AG09309 (cell line): Measurements from ENCODE around the gene TP53BP2.
A peak's percentile ranks its signal among the peaks of the same experiment; 100 is the strongest.

Source experiments
- DNase-seq: peaks from one replicate; pipeline ENCODE4 v3.0.0-alpha.2; 2010; ENCODE audit warnings: low read depth
- H3K4me3 ChIP-seq: 2 replicates; pipeline ENCODE4 v1.5.1; 2011; ENCODE audit warnings: mild to moderate bottlenecking, low read depth, low read length, moderate library complexity; ENCODE audit not compliant: control insufficient read depth
- TF ChIP-seq, protein P1 (sequence below): IDR thresholded peaks from 2 replicates; pipeline ENCODE4 v1.5.1; 2011; ENCODE audit warnings: mild to moderate bottlenecking, low read depth, low read length, inconsistent platforms; ENCODE audit not compliant: insufficient read depth, control insufficient read depth; ENCODE audit errors: missing control alignments

The TP53BP2 gene

DNA sequence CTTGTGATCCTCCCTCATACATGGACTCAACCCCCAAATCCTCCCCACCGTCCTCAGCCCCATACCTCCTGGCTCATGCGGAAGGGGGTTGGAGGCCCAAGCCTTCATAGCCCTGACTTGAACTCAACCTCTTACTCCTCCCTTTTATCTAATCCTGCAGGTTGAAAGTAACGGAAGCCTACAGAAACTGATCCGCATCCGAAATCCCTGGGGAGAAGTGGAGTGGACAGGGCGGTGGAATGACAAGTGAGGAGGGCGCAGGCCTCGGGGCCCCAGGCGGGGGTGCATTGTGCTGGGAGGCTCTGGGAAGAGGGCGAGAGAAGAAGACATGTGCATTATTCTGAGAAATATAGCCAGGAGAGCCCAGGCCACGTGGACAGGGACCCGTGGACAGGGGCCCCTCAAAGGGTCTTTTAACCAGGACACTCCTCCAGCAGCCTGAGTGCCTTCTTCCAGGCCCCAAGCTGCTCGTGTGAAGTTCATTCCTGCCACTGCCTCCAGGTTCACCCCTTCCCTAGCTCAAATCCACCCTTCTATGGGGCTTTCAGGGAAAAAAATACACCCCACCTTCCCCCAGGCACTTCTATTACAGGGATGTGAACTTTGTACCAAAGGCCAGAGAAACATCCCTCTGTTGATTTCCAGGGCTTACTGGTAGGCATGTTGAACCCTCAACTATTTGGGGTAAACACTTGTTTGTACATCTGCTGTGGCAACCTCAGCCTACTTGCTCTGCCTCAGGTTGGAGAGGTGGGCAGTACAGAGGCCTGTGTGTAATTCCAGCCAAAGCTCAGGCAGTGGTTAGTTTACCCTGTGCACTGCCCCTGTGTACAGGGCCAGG is 94.8 kb downstream of the TP53BP2 start:
- no peak for DNase-seq
- H3K4me3 ChIP-seq: no peak overlapping the region
- TF ChIP-seq, protein P1, sequence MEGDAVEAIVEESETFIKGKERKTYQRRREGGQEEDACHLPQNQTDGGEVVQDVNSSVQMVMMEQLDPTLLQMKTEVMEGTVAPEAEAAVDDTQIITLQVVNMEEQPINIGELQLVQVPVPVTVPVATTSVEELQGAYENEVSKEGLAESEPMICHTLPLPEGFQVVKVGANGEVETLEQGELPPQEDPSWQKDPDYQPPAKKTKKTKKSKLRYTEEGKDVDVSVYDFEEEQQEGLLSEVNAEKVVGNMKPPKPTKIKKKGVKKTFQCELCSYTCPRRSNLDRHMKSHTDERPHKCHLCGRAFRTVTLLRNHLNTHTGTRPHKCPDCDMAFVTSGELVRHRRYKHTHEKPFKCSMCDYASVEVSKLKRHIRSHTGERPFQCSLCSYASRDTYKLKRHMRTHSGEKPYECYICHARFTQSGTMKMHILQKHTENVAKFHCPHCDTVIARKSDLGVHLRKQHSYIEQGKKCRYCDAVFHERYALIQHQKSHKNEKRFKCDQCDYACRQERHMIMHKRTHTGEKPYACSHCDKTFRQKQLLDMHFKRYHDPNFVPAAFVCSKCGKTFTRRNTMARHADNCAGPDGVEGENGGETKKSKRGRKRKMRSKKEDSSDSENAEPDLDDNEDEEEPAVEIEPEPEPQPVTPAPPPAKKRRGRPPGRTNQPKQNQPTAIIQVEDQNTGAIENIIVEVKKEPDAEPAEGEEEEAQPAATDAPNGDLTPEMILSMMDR: no peak

DNA sequence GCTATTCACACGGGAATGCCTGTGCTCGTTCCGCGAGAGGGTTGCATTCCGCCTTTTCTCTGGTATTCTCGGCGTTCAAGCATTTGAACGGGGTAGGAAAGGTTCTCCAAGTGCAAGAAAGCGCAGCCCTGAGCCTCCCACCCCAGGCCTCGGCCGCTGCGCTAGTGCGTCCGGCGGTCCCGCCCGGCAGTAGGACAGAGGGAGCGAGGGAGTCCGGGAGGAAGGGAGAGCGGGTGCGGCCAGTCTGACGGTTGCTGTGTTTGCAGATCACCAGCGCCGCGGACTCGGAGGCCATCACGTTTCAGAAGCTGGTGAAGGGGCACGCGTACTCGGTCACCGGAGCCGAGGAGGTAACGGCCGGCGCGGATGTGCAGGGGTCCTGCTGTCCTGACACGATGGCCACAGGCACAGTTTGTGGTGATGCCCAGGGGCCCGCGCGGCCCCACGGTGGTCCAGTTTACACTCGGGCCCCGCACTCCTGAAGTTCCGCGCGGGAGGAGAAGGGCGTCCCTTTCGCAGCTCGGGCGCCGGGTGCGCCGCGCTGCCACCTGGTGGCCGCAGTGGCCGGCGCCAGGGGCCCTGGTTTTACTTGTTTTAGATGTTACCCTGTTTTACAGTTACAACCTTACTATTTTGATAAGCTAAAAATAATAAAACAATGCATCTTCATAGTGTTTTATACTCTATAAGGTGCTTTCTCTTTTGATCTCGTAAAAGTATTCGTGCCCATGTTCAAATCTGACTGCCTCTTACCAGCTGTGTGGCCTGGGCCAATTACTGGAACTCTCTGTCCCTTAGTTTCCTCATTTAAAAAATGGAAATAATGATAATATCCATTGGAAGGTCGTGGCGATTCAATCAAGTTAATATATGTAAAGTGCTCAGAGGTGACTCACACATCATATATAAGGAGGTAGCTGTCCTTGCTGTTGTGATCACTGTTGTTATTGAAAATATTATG is 96.7 kb downstream of the TP53BP2 start:
- peak overlapping the region; percentile 4; the same call in 1 of the 2 replicates for H3K4me3 ChIP-seq
- no peak for DNase-seq
- TF ChIP-seq, protein P1: peak; percentile 74

DNA sequence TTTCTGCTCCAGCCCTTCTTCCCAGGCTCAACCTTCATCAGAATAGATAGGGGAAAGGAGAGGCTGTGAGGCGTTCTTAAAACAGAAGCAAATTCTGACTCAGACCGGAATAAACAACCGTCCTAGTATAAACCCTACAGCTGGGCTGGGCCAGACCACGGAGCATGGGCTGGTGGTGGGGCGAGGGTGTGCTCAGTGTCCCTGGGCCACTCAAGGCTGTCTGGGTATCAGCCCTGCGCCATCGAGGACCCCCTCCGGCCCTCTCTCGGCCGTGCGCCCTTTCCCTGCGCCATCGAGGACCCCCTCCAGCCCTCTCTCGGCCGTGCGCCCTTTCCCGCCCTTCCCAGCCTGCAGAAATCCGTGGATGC is 97.4 kb downstream of the TP53BP2 start:
- no peak for DNase-seq
- H3K4me3 ChIP-seq: no peak overlapping the region

DNA sequence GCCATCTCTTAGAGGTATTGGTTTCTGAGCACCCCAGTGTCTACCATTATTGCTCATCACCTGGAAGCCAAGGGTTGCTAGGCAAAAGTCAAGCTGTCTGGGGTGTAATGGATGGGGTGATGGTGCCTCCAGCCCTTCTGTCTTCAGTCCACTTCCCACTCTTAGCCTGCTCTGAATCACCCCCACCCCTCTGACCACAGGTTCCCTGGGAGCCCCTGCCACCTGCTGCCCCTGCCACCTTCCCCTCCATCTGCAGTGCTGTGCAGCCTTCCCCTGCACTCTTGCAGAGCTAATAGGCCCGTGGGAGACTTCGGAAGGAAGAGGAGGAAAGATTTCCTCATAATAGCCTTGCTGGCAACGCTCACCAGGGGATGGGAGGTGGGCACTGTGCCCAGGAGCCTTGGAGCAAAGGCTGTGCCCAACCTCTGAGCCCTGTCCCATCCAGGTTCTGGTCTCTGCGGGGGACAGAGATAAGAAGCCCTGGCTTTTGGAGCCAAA is 97.9 kb downstream of the TP53BP2 start:
- no peak overlapping the region for H3K4me3 ChIP-seq
- TF ChIP-seq, protein P1: no peak

More for the DNA sequence above, 97.4 kb downstream of the TP53BP2 start:
- TF ChIP-seq, protein P1: no peak

DNA sequence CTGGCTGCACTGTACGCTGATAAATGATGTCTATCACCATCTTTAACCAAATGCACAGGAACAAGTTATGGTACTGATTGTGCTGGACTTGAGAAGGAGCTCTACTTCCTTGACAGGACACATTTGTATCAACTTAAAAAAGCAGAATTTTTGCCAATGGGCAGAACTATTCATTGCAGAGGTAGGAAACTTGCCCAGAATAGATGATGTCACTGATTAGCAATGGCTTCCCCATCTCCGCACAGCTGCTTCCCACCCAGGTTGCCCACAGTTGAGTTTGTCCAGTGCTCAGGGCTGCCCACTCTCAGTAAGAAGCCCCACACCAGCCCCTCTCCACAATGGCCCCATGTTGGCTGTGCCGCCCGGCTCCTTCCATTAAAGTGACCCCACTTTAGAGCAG is 100.0 kb downstream of the TP53BP2 start:
- DNase-seq: no peak
- TF ChIP-seq, protein P1: no peak
- H3K4me3 ChIP-seq: no peak overlapping the region

More for the DNA sequence above, 97.9 kb downstream of the TP53BP2 start:
- no peak for DNase-seq

DNA sequence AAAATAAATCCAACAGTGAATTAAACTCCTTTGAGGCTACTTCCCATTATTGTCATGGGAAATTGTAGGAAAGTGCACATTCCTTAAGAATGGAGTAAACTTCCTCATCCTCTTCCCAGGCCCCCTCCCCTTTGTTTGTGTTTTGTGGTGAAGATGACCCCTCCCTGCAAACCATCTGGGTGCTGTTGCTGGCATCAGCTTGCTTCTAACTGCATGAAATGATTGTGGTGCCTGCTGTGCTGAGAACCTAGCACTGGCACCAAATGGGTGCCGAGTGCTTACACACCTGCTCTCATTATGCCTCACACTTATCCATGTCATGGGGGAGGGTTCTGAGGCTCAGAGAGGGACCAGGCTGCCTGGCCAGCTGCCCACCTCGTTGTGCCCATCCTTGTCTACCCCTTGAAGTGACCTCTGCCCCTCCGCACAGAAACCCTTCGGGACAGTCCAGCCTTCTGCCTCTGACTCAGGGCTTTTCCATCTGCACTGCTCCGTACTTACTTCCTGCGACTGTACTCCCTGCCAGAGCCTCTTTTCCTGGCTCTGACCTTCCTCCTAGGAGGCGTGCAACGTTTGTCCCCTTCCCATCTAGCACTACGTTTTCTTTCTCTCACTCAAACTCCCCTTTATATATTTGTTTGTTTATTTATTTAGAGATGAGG is 102.8 kb downstream of the TP53BP2 start:
- TF ChIP-seq, protein P1: no peak
- H3K4me3 ChIP-seq: no peak overlapping the region
- no peak for DNase-seq
